Measurements from ENCODE around the gene RCVRN.

The RCVRN gene

GRCh38 chr17:9900044-9900594, 5.0 kb downstream of the RCVRN start:
- no peaks in the 10 kb centered on the region for H3K36me3 ChIP-seq (ENCODE audit: control insufficient read depth in 4 of 4, insufficient read depth in 4 of 4, low read length in 3 of 4)
- H3K4me1 ChIP-seq (ENCODE audit: control extremely low read depth in 1 of 4, control insufficient read depth in 4 of 4, insufficient read depth in 4 of 4, low read length in 3 of 4) = no peaks in the 10 kb centered on the region
- H3K9me3 ChIP-seq (ENCODE audit: control extremely low read depth in 1 of 5, control insufficient read depth in 4 of 5, insufficient read depth in 2 of 5, low read depth in 1 of 5, low read length in 4 of 5) = no peaks in the 10 kb centered on the region
- no peak for DNase-seq
- POLR2A ChIA-PET = no interaction called here
- no peak overlapping the region for H3K4me3 ChIP-seq (ENCODE audit: control insufficient read depth in 1 of 7, extremely low read depth in 1 of 7, insufficient read depth in 4 of 7, low read depth in 2 of 7, low read length in 6 of 7)
- peaks cover 0 to 43% (median 7%) of the 10 kb centered on the region in 5 experiments for H3K27me3 ChIP-seq (replicated peaks in 2 of 5; ENCODE audit: control insufficient read depth in 4 of 5, insufficient read depth in 5 of 5, low read length in 4 of 5)
- CTCF ChIA-PET = no interaction called here
- H3K27ac ChIP-seq (ENCODE audit: insufficient read depth in 1 of 2, low read depth in 1 of 2, low read length in 2 of 2, poor library complexity in 1 of 2, severe bottlenecking in 2 of 2) = no peak overlapping the region
- WGBS (ENCODE audit: insufficient coverage) = 41% methylated on average over 7 of the region's 8 CpGs

DNA sequence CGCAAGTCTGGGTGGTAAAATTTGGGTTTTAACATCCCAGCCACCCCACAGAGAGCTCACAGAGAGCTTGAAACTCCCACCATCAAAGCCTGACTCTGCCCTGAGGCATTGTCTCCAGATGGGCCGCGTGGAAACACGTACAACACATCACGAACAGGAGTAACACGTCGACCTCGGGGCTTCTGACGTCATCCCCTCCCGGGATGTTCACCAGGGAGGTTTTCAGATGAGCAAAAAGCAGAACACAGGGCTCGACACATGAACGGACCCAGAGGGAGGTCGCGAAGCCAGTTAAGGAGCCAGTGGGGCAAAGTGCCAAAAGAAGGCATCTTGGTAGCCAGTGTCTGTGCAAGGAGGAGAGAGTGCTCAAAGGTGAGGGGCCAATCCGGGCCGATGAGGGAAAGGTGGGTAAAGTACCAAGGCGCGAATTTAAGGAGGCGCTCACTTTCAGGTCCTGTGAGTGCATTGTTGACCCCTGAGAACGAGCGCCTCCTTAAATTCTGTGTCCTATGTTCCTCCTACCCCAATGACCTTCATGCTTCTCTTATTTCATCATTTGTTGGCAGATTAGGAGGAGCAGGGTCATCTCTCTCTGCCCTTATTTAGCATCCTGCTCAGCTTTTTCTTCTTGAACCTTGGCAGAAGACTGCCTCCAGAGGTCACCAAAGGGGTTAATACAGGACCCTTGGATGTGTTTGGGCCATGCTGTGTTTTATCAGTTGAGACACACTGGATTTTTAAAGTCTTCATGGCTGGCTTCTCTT, 5.6 kb downstream of the RCVRN start:
- no peak for DNase-seq
- Histone ChIP-seq H3K27me3 (replicated peaks in 2 of 5; ENCODE audit: control insufficient read depth in 4 of 5, insufficient read depth in 5 of 5, low read length in 4 of 5) (peaks cover 0 to 42% (median 8%) of the 10 kb centered on the region in 5 experiments), H3K36me3 (ENCODE audit: control insufficient read depth in 4 of 4, insufficient read depth in 4 of 4, low read length in 3 of 4) (no peaks in the 10 kb centered on the region), H3K9me3 (ENCODE audit: control extremely low read depth in 1 of 5, control insufficient read depth in 4 of 5, insufficient read depth in 2 of 5, low read depth in 1 of 5, low read length in 4 of 5) (peaks cover 0 to 2% (median 0%) of the 10 kb centered on the region in 5 experiments), H3K4me1 (ENCODE audit: control extremely low read depth in 1 of 4, control insufficient read depth in 4 of 4, insufficient read depth in 4 of 4, low read length in 3 of 4) (no peaks in the 10 kb centered on the region), H3K27ac (ENCODE audit: insufficient read depth in 1 of 2, low read depth in 1 of 2, low read length in 2 of 2, poor library complexity in 1 of 2, severe bottlenecking in 2 of 2) (no peak overlapping the region), H3K4me3 (ENCODE audit: control insufficient read depth in 1 of 7, extremely low read depth in 1 of 7, insufficient read depth in 4 of 7, low read depth in 2 of 7, low read length in 6 of 7) (no peak overlapping the region)
- POLR2A ChIA-PET = no interaction called here
- CTCF ChIA-PET = no interaction called here
- WGBS (ENCODE audit: insufficient coverage) = 87% methylated on average over 19 of the region's 21 CpGs

- no peak overlapping the region for H3K4me3 ChIP-seq (ENCODE audit: control insufficient read depth in 1 of 7, extremely low read depth in 1 of 7, insufficient read depth in 4 of 7, low read depth in 2 of 7, low read length in 6 of 7)
- no peaks in the 10 kb centered on the region for H3K36me3 ChIP-seq (ENCODE audit: control insufficient read depth in 4 of 4, insufficient read depth in 4 of 4, low read length in 3 of 4)
- WGBS (ENCODE audit: insufficient coverage) = 93% methylated on average over 7 of the region's 8 CpGs
- H3K27me3 ChIP-seq (replicated peaks in 2 of 5; ENCODE audit: control insufficient read depth in 4 of 5, insufficient read depth in 5 of 5, low read length in 4 of 5) = peaks cover 0 to 42% (median 9%) of the 10 kb centered on the region in 5 experiments
- H3K9me3 ChIP-seq (ENCODE audit: control extremely low read depth in 1 of 5, control insufficient read depth in 4 of 5, insufficient read depth in 2 of 5, low read depth in 1 of 5, low read length in 4 of 5) = peaks cover 0 to 4% (median 0%) of the 10 kb centered on the region in 5 experiments
- ChIA-PET CTCF (no interaction called here), POLR2A (no interaction called here)
- no peak for DNase-seq
- H3K4me1 ChIP-seq (ENCODE audit: control extremely low read depth in 1 of 4, control insufficient read depth in 4 of 4, insufficient read depth in 4 of 4, low read length in 3 of 4) = no peaks in the 10 kb centered on the region
- no peak overlapping the region for H3K27ac ChIP-seq (ENCODE audit: insufficient read depth in 1 of 2, low read depth in 1 of 2, low read length in 2 of 2, poor library complexity in 1 of 2, severe bottlenecking in 2 of 2)
Observed at GRCh38 chr17:9898812-9899211, 6.3 kb downstream of the RCVRN start.

GRCh38 chr17:9897372-9897968, 7.6 kb downstream of the RCVRN start:
- H3K36me3 ChIP-seq (ENCODE audit: control insufficient read depth in 4 of 4, insufficient read depth in 4 of 4, low read length in 3 of 4) = no peaks in the 10 kb centered on the region
- POLR2A ChIA-PET = no interaction called here
- no peak overlapping the region for H3K4me3 ChIP-seq (ENCODE audit: control insufficient read depth in 1 of 7, extremely low read depth in 1 of 7, insufficient read depth in 4 of 7, low read depth in 2 of 7, low read length in 6 of 7)
- no peaks in the 10 kb centered on the region for H3K4me1 ChIP-seq (ENCODE audit: control extremely low read depth in 1 of 4, control insufficient read depth in 4 of 4, insufficient read depth in 4 of 4, low read length in 3 of 4)
- peaks cover 0 to 4% (median 0%) of the 10 kb centered on the region in 5 experiments for H3K9me3 ChIP-seq (ENCODE audit: control extremely low read depth in 1 of 5, control insufficient read depth in 4 of 5, insufficient read depth in 2 of 5, low read depth in 1 of 5, low read length in 4 of 5)
- H3K27me3 ChIP-seq (replicated peaks in 2 of 5; ENCODE audit: control insufficient read depth in 4 of 5, insufficient read depth in 5 of 5, low read length in 4 of 5) = peaks cover 0 to 39% (median 9%) of the 10 kb centered on the region in 5 experiments
- WGBS (ENCODE audit: insufficient coverage) = 88% methylated on average over 9 of the region's 13 CpGs
- CTCF ChIA-PET = interaction anchor here (0.9 kb wide), 1 partner anchor 9 kb away, joined by 3 read pairs; no protein-coding TSS in a partner anchor
- DNase-seq = no peak
- no peak overlapping the region for H3K27ac ChIP-seq (ENCODE audit: insufficient read depth in 1 of 2, low read depth in 1 of 2, low read length in 2 of 2, poor library complexity in 1 of 2, severe bottlenecking in 2 of 2)

- Histone ChIP-seq H3K36me3 (ENCODE audit: control insufficient read depth in 4 of 4, insufficient read depth in 4 of 4, low read length in 3 of 4) (no peaks in the 10 kb centered on the region), H3K27me3 (replicated peaks in 2 of 5; ENCODE audit: control insufficient read depth in 4 of 5, insufficient read depth in 5 of 5, low read length in 4 of 5) (peaks cover 0 to 26% (median 9%) of the 10 kb centered on the region in 5 experiments), H3K9me3 (ENCODE audit: control extremely low read depth in 1 of 5, control insufficient read depth in 4 of 5, insufficient read depth in 2 of 5, low read depth in 1 of 5, low read length in 4 of 5) (peaks cover 0 to 4% (median 0%) of the 10 kb centered on the region in 5 experiments), H3K4me3 (ENCODE audit: control insufficient read depth in 1 of 7, extremely low read depth in 1 of 7, insufficient read depth in 4 of 7, low read depth in 2 of 7, low read length in 6 of 7) (no peak overlapping the region), H3K27ac (ENCODE audit: insufficient read depth in 1 of 2, low read depth in 1 of 2, low read length in 2 of 2, poor library complexity in 1 of 2, severe bottlenecking in 2 of 2) (no peak overlapping the region), H3K4me1 (ENCODE audit: control extremely low read depth in 1 of 4, control insufficient read depth in 4 of 4, insufficient read depth in 4 of 4, low read length in 3 of 4) (no peaks in the 10 kb centered on the region)
- CTCF ChIA-PET = no interaction called here
- POLR2A ChIA-PET = no interaction called here
- DNase-seq = no peak
Observed at GRCh38 chr17:9895923-9896322, 9.1 kb downstream of the RCVRN start.

DNA sequence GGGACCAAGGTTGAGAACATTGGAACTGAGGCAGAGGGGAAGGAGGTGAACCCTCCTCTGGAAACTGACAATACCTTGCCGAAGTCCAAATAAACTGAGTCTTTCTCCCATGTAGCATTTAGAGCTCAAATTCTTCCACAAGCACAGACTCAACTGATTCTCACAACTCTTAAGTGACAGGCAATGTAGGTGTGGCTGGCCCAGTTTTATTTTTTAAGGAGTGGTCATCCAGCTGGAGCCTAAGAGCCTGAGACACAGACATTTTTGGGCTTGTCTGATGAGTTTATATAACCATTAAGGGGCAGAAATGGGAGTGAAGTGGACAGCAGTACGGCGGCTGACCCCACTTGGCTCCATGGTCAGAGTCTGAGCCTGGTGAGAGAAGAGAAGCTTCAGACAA, 10.8 kb downstream of the RCVRN start:
- no peaks in the 10 kb centered on the region for H3K4me1 ChIP-seq (ENCODE audit: control extremely low read depth in 1 of 4, control insufficient read depth in 4 of 4, insufficient read depth in 4 of 4, low read length in 3 of 4)
- ChIA-PET POLR2A (no interaction called here), CTCF (no interaction called here)
- H3K27ac ChIP-seq (ENCODE audit: insufficient read depth in 1 of 2, low read depth in 1 of 2, low read length in 2 of 2, poor library complexity in 1 of 2, severe bottlenecking in 2 of 2) = no peak overlapping the region
- H3K27me3 ChIP-seq (replicated peaks in 2 of 5; ENCODE audit: control insufficient read depth in 4 of 5, insufficient read depth in 5 of 5, low read length in 4 of 5) = peaks cover 0 to 10% (median 3%) of the 10 kb centered on the region in 5 experiments
- H3K36me3 ChIP-seq (ENCODE audit: control insufficient read depth in 4 of 4, insufficient read depth in 4 of 4, low read length in 3 of 4) = no peaks in the 10 kb centered on the region
- no peak for DNase-seq
- no peak overlapping the region for H3K4me3 ChIP-seq (ENCODE audit: control insufficient read depth in 1 of 7, extremely low read depth in 1 of 7, insufficient read depth in 4 of 7, low read depth in 2 of 7, low read length in 6 of 7)
- 96% methylated on average over 2 of the region's 3 CpGs for WGBS (ENCODE audit: insufficient coverage)
- peaks cover 0 to 4% (median 0%) of the 10 kb centered on the region in 5 experiments for H3K9me3 ChIP-seq (ENCODE audit: control extremely low read depth in 1 of 5, control insufficient read depth in 4 of 5, insufficient read depth in 2 of 5, low read depth in 1 of 5, low read length in 4 of 5)

DNA sequence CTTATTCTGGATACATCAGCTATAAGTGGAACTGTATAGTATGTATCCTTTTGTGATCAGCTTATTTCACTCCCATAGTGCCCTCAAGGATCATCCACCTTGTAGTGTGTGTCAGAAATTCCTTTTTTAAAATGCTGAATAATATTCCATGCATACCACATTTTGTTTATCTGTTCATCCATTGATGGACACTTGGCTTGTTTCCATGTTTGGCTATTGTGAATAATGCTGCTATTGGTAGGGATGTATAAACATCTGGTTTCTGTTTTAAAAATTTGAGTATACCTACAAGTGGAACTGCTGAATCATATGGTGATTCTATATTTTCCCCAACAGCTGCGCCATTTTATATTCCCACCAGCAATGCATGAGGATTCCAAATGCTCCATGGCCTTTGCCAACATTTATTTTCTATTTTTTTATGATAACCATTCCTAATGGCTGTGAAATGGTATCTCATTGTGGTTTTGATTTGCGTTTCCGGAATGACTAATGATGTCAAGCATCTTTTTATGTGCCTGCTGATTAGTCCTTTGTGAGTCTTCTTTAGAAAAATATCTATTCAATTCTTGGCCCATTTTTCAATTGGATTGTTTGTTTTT, 11.6 kb downstream of the RCVRN start:
- H3K9me3 ChIP-seq (ENCODE audit: control extremely low read depth in 1 of 5, control insufficient read depth in 4 of 5, insufficient read depth in 2 of 5, low read depth in 1 of 5, low read length in 4 of 5) = peaks cover 0 to 4% (median 0%) of the 10 kb centered on the region in 5 experiments
- H3K4me1 ChIP-seq (ENCODE audit: control extremely low read depth in 1 of 4, control insufficient read depth in 4 of 4, insufficient read depth in 4 of 4, low read length in 3 of 4) = no peaks in the 10 kb centered on the region
- H3K36me3 ChIP-seq (ENCODE audit: control insufficient read depth in 4 of 4, insufficient read depth in 4 of 4, low read length in 3 of 4) = no peaks in the 10 kb centered on the region
- H3K4me3 ChIP-seq (ENCODE audit: control insufficient read depth in 1 of 7, extremely low read depth in 1 of 7, insufficient read depth in 4 of 7, low read depth in 2 of 7, low read length in 6 of 7) = no peak overlapping the region
- H3K27me3 ChIP-seq (replicated peaks in 2 of 5; ENCODE audit: control insufficient read depth in 4 of 5, insufficient read depth in 5 of 5, low read length in 4 of 5) = peaks cover 0 to 6% (median 0%) of the 10 kb centered on the region in 5 experiments
- DNase-seq = no peak
- H3K27ac ChIP-seq (ENCODE audit: insufficient read depth in 1 of 2, low read depth in 1 of 2, low read length in 2 of 2, poor library complexity in 1 of 2, severe bottlenecking in 2 of 2) = no peak overlapping the region
- ChIA-PET CTCF (no interaction called here), POLR2A (no interaction called here)
- no CpG with 5 or more reads among the region's 3 CpGs for WGBS (ENCODE audit: insufficient coverage)

Data from common myeloid progenitor, CD34-positive (primary cell).